Thyroid gland (tissue), 4 donors: ENCODE measurements around the gene NXN. TPM values are rescaled to one million over a fixed set of nuclear protein-coding genes. Genes with fewer than 3 reads are reported as not detected.

Source experiments
- DNase-seq, 2 donors: peaks; one replicate each; pipeline ENCODE4 v3.0.0-alpha.2; 2019
- H3K27ac ChIP-seq, 3 donors: fragments of 200-600 bp; sonication (generic); 1 replicate in 2 of 3; 2 replicates in 1 of 3; pipeline ENCODE4 v1.5.1; 2016 to 2019; ENCODE audit warnings: mild to moderate bottlenecking in 1 of 3, moderate library complexity in 1 of 3
- H3K27me3 ChIP-seq: fragments of 200-600 bp; sonication (generic); one replicate; pipeline ENCODE4 v1.5.1; 2019
- H3K36me3 ChIP-seq, 2 donors: fragments of 200-600 bp; sonication (generic); one replicate each; pipeline ENCODE4 v1.5.1; 2016 to 2019
- H3K4me1 ChIP-seq, 2 donors: fragments of 200-600 bp; sonication (generic); one replicate each; pipeline ENCODE4 v1.5.1; 2017 to 2019
- H3K4me3 ChIP-seq, 3 donors: fragments of 200-600 bp; sonication (generic); replicated peaks in 1 of 3; 1 replicate in 2 of 3; 2 replicates in 1 of 3; pipeline ENCODE4 v1.5.1; 2016; ENCODE audit warnings: mild to moderate bottlenecking in 1 of 3
- H3K9me3 ChIP-seq: fragments of 200-600 bp; sonication (generic); one replicate; pipeline ENCODE4 v1.5.1; 2017
- CTCF ChIP-seq, 6 experiments: fragments of 200-600 bp in 3 of 6; fragments of 450-650 bp in 3 of 6; sonication (generic) in 3 of 6; IDR thresholded peaks; one replicate each; pipeline ENCODE4 v1.5.1; 2016 to 2019; ENCODE audit warnings: antibody characterized with exemption in 6 of 6, mild to moderate bottlenecking in 2 of 6, inconsistent platforms in 1 of 6, moderate library complexity in 1 of 6
- POLR2A ChIP-seq, 2 donors: fragments of 450-650 bp; IDR thresholded peaks; one replicate each; pipeline ENCODE4 v1.6.1; 2017; ENCODE audit warnings: antibody characterized with exemption in 2 of 2, mild to moderate bottlenecking in 2 of 2, moderate library complexity in 1 of 2
- WGBS, 2 donors: methylation state at CpG; one replicate each; pipeline ENCODE4 v1.1.5; 2017; 5-methylcytosine and 5-hydroxymethylcytosine counted together
- intact Hi-C: fragments of 100-400 bp; cut with DNase I; formaldehyde crosslinking; loops from one replicate; pipeline ENCODE4 v1.15.1; 2023
- total RNA-seq, 4 donors: library from RNA; depleted of rRNA; stranded (reverse); fragments of >200 nt; gene quantifications; one replicate each; pipeline ENCODE4 v1.2.3, GENCODE V29; 2016

NXN gene
- total RNA-seq, 4 donors from 2014 or later = 14.5 to 18.3 (median 17.2) TPM

- Histone ChIP-seq H3K27ac (no peak overlapping the region), H3K4me1 (peaks cover 0 to 3% of the 10 kb centered on the region in 2 donors), H3K36me3 (no peaks in the 10 kb centered on the region), H3K27me3 (no peaks in the 10 kb centered on the region), H3K4me3 (no peak overlapping the region), H3K9me3 (no peaks in the 10 kb centered on the region)
- 55 to 64% methylated on average over 3 of the region's 3 CpGs for whole genome bisulfite sequencing, 2 donors
- TF ChIP-seq POLR2A (IDR thresholded peaks at IDR 0.05) (no peak), CTCF (IDR thresholded peaks at IDR 0.05) (no peak)
- intact Hi-C loops = no loop called here
- no peak for DNase-seq
Observed at GRCh38 chr17:945672-946071, 33.9 kb downstream of the NXN start.

DNA sequence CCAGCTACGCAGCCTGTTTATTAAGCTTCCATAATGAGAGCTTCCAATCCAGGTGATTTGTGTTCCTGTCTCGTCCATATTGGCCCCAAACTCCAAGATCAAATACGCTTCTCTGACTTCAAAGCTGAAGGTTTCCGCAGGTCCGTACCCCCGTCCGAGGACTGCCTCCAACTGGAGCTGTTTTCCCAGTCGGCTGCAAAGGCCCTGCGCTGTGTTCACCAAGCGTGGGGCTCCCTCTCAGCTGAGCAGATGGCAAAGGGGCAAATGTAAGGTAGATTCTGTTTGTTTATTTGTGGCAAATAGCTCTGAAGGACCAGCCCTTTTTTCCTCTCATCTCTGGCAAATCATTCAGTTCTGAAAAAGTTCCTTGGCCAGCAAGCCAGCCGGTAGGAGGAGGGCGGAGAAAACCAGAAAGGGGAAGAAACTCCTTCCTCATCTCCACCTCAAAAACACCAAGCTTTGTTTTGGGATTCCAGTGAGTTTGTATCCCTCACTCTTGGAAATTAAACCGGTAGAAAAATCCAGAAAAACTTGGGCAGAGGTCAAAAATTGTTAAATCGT lies 35.2 kb downstream of the NXN start:
- Histone ChIP-seq H3K36me3 (no peaks in the 10 kb centered on the region), H3K27ac (no peak overlapping the region), H3K4me3 (no peak overlapping the region), H3K4me1 (no peaks in the 10 kb centered on the region), H3K27me3 (no peaks in the 10 kb centered on the region), H3K9me3 (no peaks in the 10 kb centered on the region)
- no peak for DNase-seq
- WGBS, 2 donors = 69 to 77% methylated on average over 14 of the region's 14 CpGs
- intact Hi-C loops = no loop called here
- no peak for TF ChIP-seq POLR2A (IDR thresholded peaks at IDR 0.05)
- TF ChIP-seq CTCF (IDR thresholded peaks at IDR 0.05) = no peak

DNA sequence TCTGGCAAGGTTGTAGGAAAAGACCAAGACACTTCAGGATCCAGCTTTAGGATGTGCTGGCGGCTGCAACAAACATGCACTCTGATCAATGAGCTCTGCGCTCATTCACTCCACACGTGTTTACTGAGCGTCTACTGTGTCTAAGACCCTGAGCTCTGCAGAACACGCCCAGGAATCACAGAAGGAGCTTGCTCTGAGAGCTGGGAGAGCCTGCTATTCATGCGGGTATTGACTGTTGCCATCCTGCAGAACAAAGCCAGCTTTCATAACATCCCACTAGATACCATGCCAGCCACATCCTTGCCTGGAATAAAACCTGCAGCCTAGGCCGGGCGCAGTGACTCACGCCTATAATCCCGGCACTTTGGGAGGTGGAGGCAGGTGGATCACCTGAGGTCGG lies 44.1 kb downstream of the NXN start:
- Histone ChIP-seq H3K9me3 (no peaks in the 10 kb centered on the region), H3K27me3 (no peaks in the 10 kb centered on the region), H3K27ac (no peak overlapping the region), H3K4me3 (no peak overlapping the region), H3K36me3 (no peaks in the 10 kb centered on the region), H3K4me1 (peaks cover 6 to 10% of the 10 kb centered on the region in 2 donors)
- intact Hi-C loops = no loop called here
- WGBS, 2 donors = 92 to 93% methylated on average over 11 of the region's 11 CpGs
- TF ChIP-seq POLR2A (IDR thresholded peaks at IDR 0.05) (no peak), CTCF (IDR thresholded peaks at IDR 0.05) (no peak)
- DNase-seq = no peak

DNA sequence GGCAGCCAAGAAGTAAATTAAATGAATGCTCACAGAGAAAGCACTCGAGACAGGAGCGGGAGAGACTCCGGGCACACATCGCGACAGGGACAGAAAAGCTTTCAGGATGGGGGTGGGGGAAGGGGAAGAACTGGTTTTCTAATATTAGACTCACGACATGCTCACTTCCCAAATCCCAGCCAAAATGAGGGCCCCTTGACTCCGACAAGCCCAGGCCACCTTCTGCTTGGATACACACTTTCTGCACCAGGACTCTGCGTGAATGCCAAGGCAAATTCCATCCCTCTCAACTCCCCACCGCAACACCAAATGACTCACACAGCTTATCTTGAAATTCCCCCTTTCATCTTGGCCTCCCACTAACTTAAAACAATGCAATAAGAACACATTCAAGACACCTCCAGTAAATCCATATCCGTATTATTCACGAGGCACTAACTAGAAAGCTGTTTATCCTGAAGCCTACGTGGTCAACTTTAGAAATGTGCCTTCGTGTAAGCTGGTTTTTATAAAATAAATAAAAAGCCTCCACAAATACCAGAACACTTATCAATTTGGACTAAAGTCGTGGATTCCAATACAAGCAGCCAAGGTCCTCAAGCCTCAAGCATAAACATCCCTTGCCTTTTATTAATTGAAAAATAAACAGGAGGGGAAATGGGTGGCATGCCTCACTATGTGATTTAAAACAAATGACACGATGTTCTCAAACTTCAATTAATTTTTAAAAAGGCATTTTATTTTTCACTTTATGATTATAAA lies 46.1 kb downstream of the NXN start:
- DNase-seq = peak; percentile 58 to 77
- WGBS, 2 donors = 28 to 33% methylated on average over 15 of the region's 15 CpGs
- TF ChIP-seq CTCF (IDR thresholded peaks at IDR 0.05) (no peak), POLR2A (IDR thresholded peaks at IDR 0.05) (no peak)
- Histone ChIP-seq H3K4me1 (peaks cover 6 to 10% of the 10 kb centered on the region in 2 donors), H3K4me3 (no peak overlapping the region), H3K9me3 (no peaks in the 10 kb centered on the region), H3K36me3 (no peaks in the 10 kb centered on the region), H3K27ac (peak overlapping the region in 2 of 3 donors; percentile 48 to 77), H3K27me3 (no peaks in the 10 kb centered on the region)
- intact Hi-C loops = no loop called here

DNA sequence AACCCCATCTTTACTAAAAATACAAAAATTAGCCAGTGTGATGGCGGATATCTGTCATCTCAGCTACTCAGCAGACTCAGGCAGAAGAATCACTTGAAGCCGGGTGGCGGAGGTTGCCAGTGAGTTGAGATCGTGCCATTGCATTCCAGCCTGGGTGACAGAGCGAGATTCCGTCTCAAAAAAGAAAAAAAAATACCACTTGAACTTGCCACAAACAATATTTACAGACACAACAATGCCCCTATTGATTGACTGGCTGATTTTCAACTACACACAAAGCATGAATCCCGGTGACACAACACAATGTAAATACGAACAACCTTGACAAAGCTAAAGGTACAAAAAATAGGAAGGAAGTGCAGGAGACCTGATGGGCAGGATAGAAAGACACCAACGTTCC lies 49.3 kb downstream of the NXN start:
- Histone ChIP-seq H3K4me3 (no peak overlapping the region), H3K9me3 (no peaks in the 10 kb centered on the region), H3K27me3 (no peaks in the 10 kb centered on the region), H3K27ac (no peak overlapping the region), H3K4me1 (peaks cover 6 to 10% of the 10 kb centered on the region in 2 donors), H3K36me3 (no peaks in the 10 kb centered on the region)
- WGBS, 2 donors = 85 to 91% methylated on average over 9 of the region's 9 CpGs
- intact Hi-C loops = no loop called here
- no peak for DNase-seq
- TF ChIP-seq CTCF (IDR thresholded peaks at IDR 0.05) = no peak
- no peak for TF ChIP-seq POLR2A (IDR thresholded peaks at IDR 0.05)
